K562 (cell line): ENCODE measurements around the gene CLCN6. TPM values are rescaled to one million over a fixed set of nuclear protein-coding genes. Genes with fewer than 3 reads are reported as not detected.

Experiments used
- ARID2 ChIP-seq: fragments of 450-650 bp; IDR thresholded peaks from 2 replicates; pipeline ENCODE4 v1.6.1; 2017; ENCODE audit warnings: antibody characterized with exemption, mild to moderate bottlenecking
- DPF2 ChIP-seq: fragments of 450-650 bp; IDR thresholded peaks from 2 replicates; pipeline ENCODE4 v1.6.1; 2016
- ELF1 ChIP-seq: fragments of 200-800 bp; sonication (Bioruptor generic); IDR thresholded peaks from 2 replicates; pipeline ENCODE4 v1.6.1; 2016; ENCODE audit warnings: missing genetic modification characterization, missing compliant biosample characterization
- FOS ChIP-seq: IDR thresholded peaks from 3 replicates; pipeline ENCODE4 v1.6.1; 2011; ENCODE audit not compliant: insufficient read length; ENCODE audit errors: extremely low read depth
- FOXA1 ChIP-seq: fragments of 450-650 bp; IDR thresholded peaks from 2 replicates; pipeline ENCODE4 v1.6.1; 2016; ENCODE audit warnings: mild to moderate bottlenecking, borderline replicate concordance
- FOXP1 ChIP-seq: sonication (generic); formaldehyde crosslinking; IDR thresholded peaks from 2 replicates; pipeline ENCODE4 v1.8.0; 2022; ENCODE audit warnings: mild to moderate bottlenecking, missing genetic modification reagents
- HLTF ChIP-seq: fragments of 450-650 bp; IDR thresholded peaks from 2 replicates; pipeline ENCODE4 v1.6.1; 2016
- HSF4 ChIP-seq: fragments of 250-450 bp; sonication (Bioruptor Pico); IDR thresholded peaks from 2 replicates; pipeline ENCODE4 v2.1.2; 2022; ENCODE audit warnings: mild to moderate bottlenecking, moderate library complexity, borderline replicate concordance
- ILK ChIP-seq: fragments of 450-650 bp; IDR thresholded peaks from 2 replicates; pipeline ENCODE4 v1.6.1; 2016; ENCODE audit warnings: missing genetic modification characterization, low read depth, mild to moderate bottlenecking, missing compliant biosample characterization, moderate library complexity, borderline replicate concordance
- NBN ChIP-seq: fragments of 450-650 bp; IDR thresholded peaks from 2 replicates; pipeline ENCODE4 v1.6.1; 2016; ENCODE audit warnings: low read depth, mild to moderate bottlenecking
- NCOA2 ChIP-seq, 2 experiments: fragments of 450-650 bp; IDR thresholded peaks; 2 replicates each; pipeline ENCODE4 v1.6.1; 2018; ENCODE audit warnings: mild to moderate bottlenecking in 2 of 2, moderate library complexity in 1 of 2; ENCODE audit not compliant: partially characterized antibody in 2 of 2
- NKRF ChIP-seq: fragments of 450-650 bp; IDR thresholded peaks from 2 replicates; pipeline ENCODE4 v1.6.1; 2016; ENCODE audit warnings: borderline replicate concordance
- PRDM10 ChIP-seq: fragments of 450-650 bp; IDR thresholded peaks from 2 replicates; pipeline ENCODE4 v1.6.1; 2018; ENCODE audit not compliant: partially characterized antibody
- SAP30 ChIP-seq: fragments of 200-600 bp; sonication (generic); IDR thresholded peaks from 2 replicates; pipeline ENCODE4 v1.6.1; 2012; ENCODE audit warnings: borderline replicate concordance, low read depth, mild to moderate bottlenecking, moderate library complexity, low read length, control low read depth, inconsistent platforms; ENCODE audit not compliant: insufficient read depth, poor library complexity, severe bottlenecking
- SMAD1 ChIP-seq: fragments of 150-350 bp; IDR thresholded peaks from 2 replicates; pipeline ENCODE4 v1.6.1; 2014; ENCODE audit warnings: low read length, low read depth; ENCODE audit not compliant: partially characterized antibody
- SP2 ChIP-seq: IDR thresholded peaks from 2 replicates; pipeline ENCODE4 v1.6.1; 2011; ENCODE audit warnings: mild to moderate bottlenecking, low read depth, low read length, moderate library complexity; ENCODE audit not compliant: poor library complexity, severe bottlenecking; ENCODE audit errors: extremely low read depth
- SREBF2 ChIP-seq: sonication (generic); formaldehyde crosslinking; IDR thresholded peaks from 2 replicates; pipeline ENCODE4 v1.4.0; 2020; ENCODE audit warnings: mild to moderate bottlenecking, missing genetic modification reagents
- SUPT5H ChIP-seq: fragments of 450-650 bp; IDR thresholded peaks from 2 replicates; pipeline ENCODE4 v1.6.1; 2016
- ZBTB12 ChIP-seq: fragments of 250-450 bp; sonication (Bioruptor Pico); IDR thresholded peaks from 2 replicates; pipeline ENCODE4 v1.4.0; 2020
- ZKSCAN8 ChIP-seq: fragments of 200-800 bp; sonication (Bioruptor generic); IDR thresholded peaks from 2 replicates; pipeline ENCODE4 v1.6.1; 2016; ENCODE audit warnings: missing genetic modification characterization, missing compliant biosample characterization
- ZNF121 ChIP-seq: sonication (generic); formaldehyde crosslinking; conservative IDR thresholded peaks from 2 replicates; pipeline ENCODE4 v1.8.0; 2022; ENCODE audit warnings: missing genetic modification reagents
- ZNF274 ChIP-seq: IDR thresholded peaks from 2 replicates; pipeline ENCODE4 v1.6.1; 2011; ENCODE audit warnings: low read depth, mild to moderate bottlenecking, low read length, moderate library complexity, borderline replicate concordance
- polyA plus RNA-seq, 8 experiments: library from polyadenylated mRNA; depleted of rRNA in 4 of 8; stranded (reverse) in 5 of 8; unstranded in 3 of 8; fragments of >200 nt; fragmentation: Nextera tagmentation in 2 of 8; fragmentation: Illumina TruSeq in 1 of 8; extraction: Ambion mirVana in 2 of 8; extraction: Trizol in 1 of 8; gene quantifications; 2 replicates each; pipeline versions ENCODE4 v1.2.1 to v1.2.3, GENCODE V29; 2011 to 2014; ENCODE audit warnings: inconsistent platforms in 1 of 8, missing spikeins in 1 of 8
- total RNA-seq, 7 experiments: library from RNA; depleted of rRNA in 6 of 7; stranded (reverse); fragments of >200 nt in 6 of 7; fragmentation: Illumina TruSeq in 2 of 7; extraction: Trizol in 2 of 7; gene quantifications; 2 replicates each; pipeline versions ENCODE4 v1.2.1 to v1.2.3, GENCODE V29; 2011 to 2021; ENCODE audit warnings: low replicate concordance in 1 of 7

CLCN6 gene
- total and polyA plus RNA-seq, 9 of the 15 experiments (the other 6 are each of a cell fraction or from before 2014, with no cell fraction given) = 2.0 to 21.8 (median 13.6) TPM

GRCh38 chr1:11805422-11806306, at the start of gene CLCN6, which contains the start of gene MTHFR (continued):
- no peak for TF ChIP-seq ZKSCAN8 (CRISPR knock-in tag)
- TF ChIP-seq SAP30 = peak; percentile 90
- TF ChIP-seq ARID2 = no peak; the same call in 1 of the 2 replicates
- peak; percentile 79 for TF ChIP-seq DPF2
- no peak for TF ChIP-seq PRDM10
- peak; percentile 82 for TF ChIP-seq SMAD1
- peak; percentile 91 for TF ChIP-seq FOS
- TF ChIP-seq SREBF2 (CRISPR knock-in tag) = no peak
- TF ChIP-seq SP2 = no peak
- peak; percentile 67; the same call in 1 of the 2 replicates for TF ChIP-seq ZBTB12
- TF ChIP-seq ILK (tag) = no peak
- peak; percentile 85 for TF ChIP-seq FOXP1 (CRISPR knock-in tag)
- peak; percentile 72; the same call in 1 of the 2 replicates for TF ChIP-seq NBN
- TF ChIP-seq HLTF = peak; percentile 81; the same call in 1 of the 2 replicates
- TF ChIP-seq SUPT5H = peak; percentile 95
- TF ChIP-seq ZNF274 = no peak
- TF ChIP-seq FOXA1 = no peak
- TF ChIP-seq ELF1 (tag) = peak; percentile 81
- TF ChIP-seq ZNF121 (CRISPR knock-in tag) = no peak
- peak; percentile 100 for TF ChIP-seq NKRF
- TF ChIP-seq NCOA2 (IDR thresholded peaks at IDR 0.05; ENCODE audit: partially characterized antibody in 2 of 2) = no peak
- no peak for TF ChIP-seq HSF4
